HG02884 (cell line): ENCODE data around the gene MPC1.
"Not testable (repeated sequence)": the region's sequence is repeated elsewhere in the genome, so short reads cannot be mapped to it uniquely, and the experiment has no call there.

Source experiments
- ATAC-seq: cut with Tn5 transposase; IDR thresholded peaks from one replicate; pipeline ENCODE4 v1.9.1; 2021; ENCODE audit warnings: mild to moderate bottlenecking, moderate library complexity; ENCODE audit not compliant: unreplicated experiment

Gene MPC1

GRCh38 chr6:166348305-166348949 lies 34.3 kb downstream of the MPC1 start:
- ATAC-seq = no peak

GRCh38 chr6:166346965-166347364 lies 35.8 kb downstream of the MPC1 start:
- ATAC-seq = no peak

GRCh38 chr6:166346449-166346848 lies 36.3 kb downstream of the MPC1 start:
- ATAC-seq = no peak

DNA sequence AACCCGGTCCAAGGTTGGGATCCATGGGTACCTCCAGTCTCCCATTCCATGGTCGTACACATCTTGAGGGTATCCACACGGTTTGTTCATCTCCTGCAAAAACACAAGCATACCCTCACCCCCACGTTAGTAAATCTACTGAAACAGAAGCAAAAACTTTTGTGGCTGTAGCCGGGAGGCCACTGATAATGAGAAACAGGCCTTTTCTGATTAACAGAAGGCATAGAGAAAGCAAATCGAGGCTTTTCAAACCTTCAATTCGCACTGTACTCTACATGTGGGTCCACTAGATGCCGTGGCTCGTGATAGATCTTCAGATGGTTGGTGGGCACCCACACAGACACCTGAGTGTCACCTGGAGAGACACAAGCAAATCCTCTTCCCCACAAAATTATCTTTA lies 37.1 kb downstream of the MPC1 start:
- not testable (repeated sequence) for ATAC-seq

GRCh38 chr6:166344921-166345320 lies 37.8 kb downstream of the MPC1 start:
- not testable (repeated sequence) for ATAC-seq

DNA sequence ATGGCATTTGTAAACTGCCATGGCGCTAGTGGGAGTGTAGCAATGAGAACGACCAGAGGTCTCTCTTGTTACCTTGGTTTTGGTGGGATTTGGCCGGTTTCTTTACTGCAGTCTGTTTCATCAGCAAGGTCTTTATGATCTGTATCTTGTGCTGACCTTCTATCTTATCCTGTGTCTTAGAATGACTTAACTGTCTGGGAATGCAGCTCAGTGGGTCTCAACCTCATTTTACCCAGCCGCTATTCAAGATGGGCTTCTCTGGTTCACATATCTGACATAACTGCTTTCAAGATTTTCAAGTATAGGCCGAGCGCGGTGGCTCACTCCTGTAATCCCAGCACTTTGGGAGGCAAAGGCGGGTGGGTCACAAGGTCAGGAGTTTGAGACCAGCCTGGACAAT lies 38.5 kb downstream of the MPC1 start:
- ATAC-seq = no peak

DNA sequence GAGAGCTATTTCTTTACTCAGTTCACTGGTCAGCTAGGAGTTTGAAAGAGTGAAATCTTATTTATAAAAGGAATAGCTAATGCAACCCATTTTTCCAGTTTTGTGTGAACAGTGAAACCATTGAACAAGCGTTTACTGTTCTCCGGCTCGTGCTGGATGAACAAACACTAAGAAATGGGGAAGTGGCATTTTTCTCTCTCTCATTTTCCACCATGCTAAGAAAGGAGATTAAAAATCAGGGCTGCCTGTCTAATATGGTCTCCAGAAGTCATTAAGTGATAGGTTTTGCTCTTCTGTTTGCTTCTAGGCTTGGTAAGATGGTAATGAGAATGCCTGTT lies 39.6 kb downstream of the MPC1 start:
- peak; percentile 28 for ATAC-seq

- ATAC-seq = peak; percentile 91
These were observed 40.2 kb downstream of the MPC1 start, which contains the start of gene SFT2D1 for GRCh38 chr6:166342349-166343149. Gene SFT2D1 (minus strand): TSS chr6:166342545. CDS start chr6:166342481, 64 bp downstream.

- no peak for ATAC-seq
These were observed 40.8 kb downstream of the MPC1 start for GRCh38 chr6:166341977-166342348.

GRCh38 chr6:166341464-166341863 lies 41.3 kb downstream of the MPC1 start:
- ATAC-seq = no peak

GRCh38 chr6:166338854-166339253 lies 43.9 kb downstream of the MPC1 start:
- no peak for ATAC-seq

GRCh38 chr6:166336847-166337246 lies 45.9 kb downstream of the MPC1 start:
- ATAC-seq = no peak

GRCh38 chr6:166335378-166336302 lies 47.1 kb downstream of the MPC1 start:
- ATAC-seq = peak; percentile 38

DNA sequence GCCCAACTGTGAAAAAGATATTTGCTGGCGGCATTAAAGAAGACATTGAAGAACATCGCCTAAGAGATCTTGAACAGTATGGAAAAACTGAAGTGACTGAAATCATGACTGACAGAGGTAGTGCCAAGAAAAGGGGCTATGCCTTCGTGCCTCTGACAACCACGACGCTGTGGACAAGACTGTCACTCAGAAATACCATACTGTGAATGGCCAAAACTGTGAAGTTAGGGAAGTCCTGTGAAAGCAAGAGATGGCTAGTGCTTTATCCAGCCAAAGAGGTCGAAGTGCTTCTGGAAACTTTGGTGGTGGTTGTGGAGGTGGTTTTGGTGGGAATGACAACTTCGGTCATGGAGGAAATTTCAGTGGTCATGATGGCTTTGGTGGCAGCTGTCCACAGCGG lies 47.9 kb downstream of the MPC1 start:
- ATAC-seq = no peak

DNA sequence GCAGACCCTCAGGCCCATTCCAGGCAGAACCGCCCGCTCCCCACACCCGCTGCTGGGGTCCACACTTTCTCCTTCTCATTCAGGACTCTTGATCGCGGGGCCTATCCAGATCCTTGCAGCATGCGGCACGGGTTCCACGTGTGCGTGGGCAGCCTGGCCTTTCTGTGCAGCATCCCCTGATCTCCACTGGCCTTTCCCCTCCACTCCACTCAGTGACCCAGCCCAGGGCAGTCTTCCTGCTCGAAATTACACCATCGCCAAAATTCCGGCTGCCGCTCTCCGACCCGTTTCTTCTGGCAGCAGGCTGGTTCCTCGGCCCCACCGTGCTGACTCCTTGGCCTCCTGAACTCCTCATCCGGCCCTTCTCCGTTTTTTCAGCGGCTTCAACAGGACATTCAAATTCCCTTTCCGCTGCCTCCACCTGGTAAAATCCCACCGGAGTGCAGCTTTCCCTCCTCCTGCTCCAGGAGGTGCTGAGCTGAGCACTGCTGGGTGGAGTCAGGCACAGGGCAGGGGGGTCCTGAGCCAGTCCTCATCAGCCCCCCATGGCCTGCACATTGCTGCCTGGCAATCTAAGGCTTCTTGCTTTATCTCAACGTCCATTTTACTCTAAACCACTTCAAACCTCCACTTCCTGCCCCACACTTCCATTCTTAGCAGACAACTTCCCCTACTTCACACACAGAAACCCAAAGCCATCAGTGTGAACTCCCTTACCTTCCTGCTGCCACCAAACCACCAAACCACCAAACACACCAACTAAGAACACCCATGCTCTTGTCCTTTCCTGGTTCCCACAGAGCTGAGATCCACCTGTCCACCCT lies 49.4 kb downstream of the MPC1 start:
- peak; percentile 77 for ATAC-seq

DNA sequence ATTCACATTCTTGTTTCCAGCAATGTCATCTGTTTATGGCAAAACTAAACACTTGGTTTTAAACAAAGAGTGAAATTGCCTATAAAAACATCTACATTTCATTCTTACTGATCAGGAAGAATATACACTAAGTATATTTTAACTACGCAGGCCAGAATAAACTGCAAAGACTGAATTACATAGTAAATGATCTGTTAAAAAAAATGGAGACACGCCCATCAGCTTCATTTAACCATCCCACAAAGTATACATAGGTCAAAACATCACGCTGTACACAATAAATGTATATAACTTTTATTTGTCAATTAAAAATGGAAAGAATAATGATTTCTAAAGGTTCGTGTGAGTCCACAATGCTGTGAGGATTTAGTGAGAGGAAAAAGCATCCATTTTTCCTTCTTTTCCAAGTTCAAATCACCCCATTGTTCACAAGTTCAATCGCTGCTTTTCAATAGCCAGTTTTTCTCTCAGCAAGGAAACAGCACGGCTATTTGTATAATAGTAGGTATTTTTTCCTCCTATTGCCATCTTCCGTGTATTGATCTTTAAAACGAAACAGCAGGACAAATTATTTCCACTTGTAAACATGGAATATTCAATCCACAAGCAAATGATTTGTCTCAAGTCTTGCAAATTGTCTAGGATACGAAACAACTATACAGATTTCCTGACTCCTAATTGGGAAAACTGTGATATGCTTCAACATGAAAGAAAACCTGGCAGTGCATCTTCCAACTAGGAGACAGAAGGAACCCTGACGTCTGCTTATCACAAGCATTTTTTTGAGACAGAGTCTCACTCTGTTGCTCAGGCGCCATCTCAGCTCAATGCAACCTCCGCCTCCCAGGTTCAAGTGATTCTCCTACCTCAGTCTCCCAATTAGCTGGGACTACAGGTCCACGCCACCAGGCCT lies 51.0 kb downstream of the MPC1 start:
- no peak for ATAC-seq

DNA sequence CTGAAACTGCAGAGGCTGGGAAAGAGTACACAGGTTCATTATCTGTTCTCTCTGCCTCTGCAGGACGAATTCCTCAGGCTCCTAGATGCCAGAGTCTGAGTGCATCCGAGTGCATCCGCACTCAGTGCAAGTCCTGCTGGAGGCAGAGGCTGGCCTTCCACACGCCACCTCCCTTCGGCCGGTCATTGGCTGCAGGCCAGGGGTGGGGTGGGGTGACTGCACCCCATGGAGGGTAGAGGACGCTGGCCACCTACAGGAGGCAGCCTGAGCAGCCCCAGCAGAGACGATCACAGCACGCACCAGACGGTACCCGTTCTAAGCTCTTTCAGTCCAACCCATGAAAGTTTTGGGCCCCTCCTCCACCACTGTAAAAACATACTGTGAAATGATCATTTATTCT lies 52.1 kb downstream of the MPC1 start:
- ATAC-seq = no peak

GRCh38 chr6:166325383-166326042 lies 57.2 kb downstream of the MPC1 start:
- ATAC-seq = peak; percentile 79

- ATAC-seq = no peak
These were observed 59.3 kb downstream of the MPC1 start for GRCh38 chr6:166323395-166323794.
